H54 (cell line): ENCODE results near the gene TRMU.

Experiments used
- DNase-seq: peaks from one replicate; pipeline ENCODE4 v3.0.0; 2011; ENCODE audit warnings: low spot score, mixed read lengths; ENCODE audit not compliant: insufficient read length
- FAIRE-seq: peaks from 3 replicates; lab custom pipeline; 2011; peaks lifted over from hg19 to GRCh38; lab: Jason Lieb, UNC
- POLR2A ChIP-seq: IDR thresholded peaks from 2 replicates; pipeline ENCODE4 v1.6.1; 2011; ENCODE audit warnings: low read depth, mild to moderate bottlenecking, low read length

TRMU gene

GRCh38 chr22:46336119-46337078 is 885 bp downstream of the TRMU start:
- no peak for TF ChIP-seq POLR2A
- DNase-seq, result no peak
- no peak for FAIRE-seq

- FAIRE-seq (no peak), DNase-seq (no peak)
- TF ChIP-seq POLR2A, result no peak
Measured at GRCh38 chr22:46337870-46338269, 2.4 kb downstream of the TRMU start.

- DNase-seq, result no peak
- FAIRE-seq, result no peak
Measured at GRCh38 chr22:46338636-46339035, 3.1 kb downstream of the TRMU start.

GRCh38 chr22:46339956-46340355 is 4.4 kb downstream of the TRMU start:
- TF ChIP-seq POLR2A, result no peak
- FAIRE-seq, result no peak

More at GRCh38 chr22:46338636-46339035, 3.1 kb downstream of the TRMU start:
- TF ChIP-seq POLR2A, result no peak

GRCh38 chr22:46340676-46341075 is 5.2 kb downstream of the TRMU start:
- no peak for TF ChIP-seq POLR2A
- no peak for FAIRE-seq
- DNase-seq, result no peak

More at GRCh38 chr22:46339956-46340355, 4.4 kb downstream of the TRMU start:
- no peak for DNase-seq

- FAIRE-seq (no peak), DNase-seq (no peak)
- no peak for TF ChIP-seq POLR2A
Measured at GRCh38 chr22:46346680-46347405, 11.3 kb downstream of the TRMU start.

- no peak for TF ChIP-seq POLR2A
- DNase-seq (no peak), FAIRE-seq (no peak)
Measured at GRCh38 chr22:46347646-46348045, 12.1 kb downstream of the TRMU start.

- TF ChIP-seq POLR2A, result no peak
- no peak for DNase-seq
- no peak for FAIRE-seq
Measured at GRCh38 chr22:46348099-46348695, 12.7 kb downstream of the TRMU start.

GRCh38 chr22:46349238-46349637 is 13.7 kb downstream of the TRMU start:
- DNase-seq (no peak), FAIRE-seq (no peak)
- TF ChIP-seq POLR2A, result no peak

- TF ChIP-seq POLR2A, result no peak
- no peak for DNase-seq
- no peak for FAIRE-seq
Measured at GRCh38 chr22:46349681-46350080, 14.2 kb downstream of the TRMU start.

- no peak for DNase-seq
- no peak for FAIRE-seq
- TF ChIP-seq POLR2A, result no peak
Measured at GRCh38 chr22:46350121-46350520, 14.6 kb downstream of the TRMU start.

- FAIRE-seq, result no peak
- TF ChIP-seq POLR2A, result no peak
- DNase-seq, result no peak
Measured at GRCh38 chr22:46350646-46351045, 15.1 kb downstream of the TRMU start.

GRCh38 chr22:46351131-46351735 is 15.7 kb downstream of the TRMU start:
- TF ChIP-seq POLR2A, result no peak
- DNase-seq (no peak), FAIRE-seq (no peak)
